ENCODE measurements around the gene COX4I1.

The COX4I1 gene

GRCh38 chr16:85846461-85846860 lies 47.0 kb downstream of the COX4I1 start:
- TF ChIP-seq, protein P1, sequence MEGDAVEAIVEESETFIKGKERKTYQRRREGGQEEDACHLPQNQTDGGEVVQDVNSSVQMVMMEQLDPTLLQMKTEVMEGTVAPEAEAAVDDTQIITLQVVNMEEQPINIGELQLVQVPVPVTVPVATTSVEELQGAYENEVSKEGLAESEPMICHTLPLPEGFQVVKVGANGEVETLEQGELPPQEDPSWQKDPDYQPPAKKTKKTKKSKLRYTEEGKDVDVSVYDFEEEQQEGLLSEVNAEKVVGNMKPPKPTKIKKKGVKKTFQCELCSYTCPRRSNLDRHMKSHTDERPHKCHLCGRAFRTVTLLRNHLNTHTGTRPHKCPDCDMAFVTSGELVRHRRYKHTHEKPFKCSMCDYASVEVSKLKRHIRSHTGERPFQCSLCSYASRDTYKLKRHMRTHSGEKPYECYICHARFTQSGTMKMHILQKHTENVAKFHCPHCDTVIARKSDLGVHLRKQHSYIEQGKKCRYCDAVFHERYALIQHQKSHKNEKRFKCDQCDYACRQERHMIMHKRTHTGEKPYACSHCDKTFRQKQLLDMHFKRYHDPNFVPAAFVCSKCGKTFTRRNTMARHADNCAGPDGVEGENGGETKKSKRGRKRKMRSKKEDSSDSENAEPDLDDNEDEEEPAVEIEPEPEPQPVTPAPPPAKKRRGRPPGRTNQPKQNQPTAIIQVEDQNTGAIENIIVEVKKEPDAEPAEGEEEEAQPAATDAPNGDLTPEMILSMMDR (conservative IDR thresholded peaks at IDR 0.05; ENCODE audit: low read length) = no peak
- no peak for DNase-seq (ENCODE audit: low read depth)
- H3K4me3 ChIP-seq (ENCODE audit: low read length) = no peak overlapping the region

DNA sequence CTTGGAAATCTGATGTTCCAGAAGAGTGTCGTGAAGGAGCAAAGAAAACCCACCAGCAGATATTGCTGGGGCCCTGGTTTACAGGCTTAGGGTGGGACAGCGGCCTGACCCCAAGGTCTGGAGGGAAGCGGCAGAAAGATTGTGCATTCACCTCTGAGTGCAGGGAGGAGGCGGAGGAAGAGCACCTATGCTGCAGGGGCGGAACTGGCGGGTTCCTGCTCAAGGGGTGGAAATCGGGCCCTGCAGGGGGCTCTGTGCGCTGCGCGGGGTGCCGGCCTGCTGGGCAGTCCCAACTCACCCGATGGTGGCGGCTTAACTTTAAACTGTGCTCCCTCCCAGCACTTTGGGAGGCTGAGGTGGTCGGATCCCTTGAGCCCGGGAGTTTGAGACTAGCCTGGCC lies 47.5 kb downstream of the COX4I1 start:
- TF ChIP-seq, protein P1 (conservative IDR thresholded peaks at IDR 0.05; ENCODE audit: low read length) = no peak
- H3K4me3 ChIP-seq (ENCODE audit: low read length) = no peak overlapping the region
- no peak for DNase-seq (ENCODE audit: low read depth)

DNA sequence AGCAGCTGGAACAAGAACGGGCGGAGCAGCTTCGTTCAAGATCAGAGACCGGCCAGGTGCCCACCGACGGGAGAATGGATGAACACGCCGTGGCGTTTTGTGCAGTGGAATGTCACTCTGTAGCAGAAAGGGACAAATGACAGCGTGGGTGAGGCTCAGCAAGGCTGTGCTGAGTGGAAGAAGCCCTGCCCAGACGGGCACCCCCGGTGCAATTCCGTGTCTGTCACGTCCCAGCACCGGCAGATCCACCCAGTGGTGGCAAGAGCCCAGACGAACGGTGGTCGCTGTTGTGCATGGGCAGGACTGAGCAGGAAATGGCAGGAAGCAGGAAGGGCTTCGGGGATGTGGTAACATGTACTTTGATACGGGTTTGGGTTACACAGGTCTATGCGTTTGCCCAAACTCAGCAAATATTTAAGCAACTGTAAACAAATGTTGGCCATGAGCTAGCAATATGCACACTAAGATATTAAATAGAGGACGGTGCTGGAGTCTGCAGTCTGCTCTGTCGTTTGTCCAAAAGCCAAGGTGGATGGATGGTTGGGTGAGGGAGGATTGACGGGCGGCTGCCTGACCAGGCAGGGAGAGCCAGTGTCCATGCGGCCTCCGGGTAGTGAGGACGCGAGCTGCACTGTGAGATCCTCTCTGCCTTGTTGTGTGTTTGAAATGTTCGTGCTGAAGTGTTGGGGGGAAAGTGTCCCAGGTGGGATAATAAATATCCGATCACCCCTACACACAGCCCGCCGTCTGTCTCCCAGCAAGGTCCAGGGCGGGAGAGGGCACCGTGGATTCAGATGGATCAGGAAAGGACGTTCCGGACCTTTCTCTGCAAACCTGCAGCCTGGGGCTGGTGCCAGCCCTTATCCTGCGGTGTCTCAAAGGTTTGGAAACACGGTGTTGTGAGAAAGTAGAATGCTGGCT lies 48.4 kb downstream of the COX4I1 start:
- H3K4me3 ChIP-seq (ENCODE audit: low read length) = no peak overlapping the region
- no peak for DNase-seq (ENCODE audit: low read depth)
- TF ChIP-seq, protein P1 (conservative IDR thresholded peaks at IDR 0.05; ENCODE audit: low read length) = no peak

- DNase-seq (ENCODE audit: low read depth) = no peak
- H3K4me3 ChIP-seq (ENCODE audit: low read length) = no peak overlapping the region
- TF ChIP-seq, protein P1 (conservative IDR thresholded peaks at IDR 0.05; ENCODE audit: low read length) = no peak
Observed at GRCh38 chr16:85848986-85849385, 49.5 kb downstream of the COX4I1 start.

DNA sequence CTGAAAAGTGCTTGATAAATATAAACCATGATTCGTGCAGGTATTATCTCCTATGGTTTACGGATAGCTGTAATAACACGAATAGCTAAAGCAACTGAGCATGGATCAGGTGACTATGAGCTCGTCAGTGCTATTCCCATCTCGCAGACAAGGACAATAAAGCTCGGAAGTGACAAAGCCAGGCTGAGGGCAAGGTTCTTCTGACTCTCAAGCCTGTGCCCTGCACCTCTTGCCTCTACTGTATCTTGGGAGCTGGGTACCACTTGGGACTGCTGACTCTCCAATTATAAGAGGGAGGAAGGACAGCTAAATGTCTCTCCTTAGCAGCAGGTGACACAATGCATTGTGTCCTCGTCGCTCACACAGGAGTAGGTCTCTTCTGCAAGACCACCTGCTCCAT lies 49.9 kb downstream of the COX4I1 start:
- no peak for DNase-seq (ENCODE audit: low read depth)
- TF ChIP-seq, protein P1 (conservative IDR thresholded peaks at IDR 0.05; ENCODE audit: low read length) = no peak
- no peak overlapping the region for H3K4me3 ChIP-seq (ENCODE audit: low read length)

DNA sequence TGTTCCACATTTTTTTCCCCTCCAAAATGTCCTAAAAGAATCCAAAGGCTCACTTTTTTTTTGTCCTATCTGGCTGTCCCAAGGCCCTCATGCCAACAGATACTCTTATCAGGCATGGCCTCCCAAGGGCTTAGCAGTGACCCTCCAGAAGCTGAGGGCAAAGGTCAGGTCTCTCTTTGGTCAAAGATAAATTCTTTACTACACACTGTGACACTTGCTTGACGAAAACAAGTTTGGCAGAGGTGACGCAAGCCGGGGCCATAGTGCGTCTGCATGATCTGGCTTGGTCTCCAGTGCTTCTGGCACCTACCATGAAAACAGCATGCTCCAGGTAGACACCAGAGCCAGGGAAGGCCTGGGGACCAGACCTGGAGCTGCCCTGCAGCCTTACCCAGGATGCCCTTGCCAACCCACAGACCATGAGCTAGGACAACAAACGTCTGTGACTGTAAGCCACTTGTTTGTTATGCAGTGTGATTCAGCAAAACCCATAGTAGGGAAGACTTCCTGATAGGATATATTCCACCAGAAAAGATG lies 50.9 kb downstream of the COX4I1 start:
- no peak overlapping the region for H3K4me3 ChIP-seq (ENCODE audit: low read length)
- TF ChIP-seq, protein P1 (conservative IDR thresholded peaks at IDR 0.05; ENCODE audit: low read length) = no peak
- DNase-seq (ENCODE audit: low read depth) = no peak

Measured in AG10803 (cell line).